Right lung (tissue), 5 donors: ENCODE results near the gene GPC6. TPM values are rescaled to one million over a fixed set of nuclear protein-coding genes. Genes with fewer than 3 reads are reported as not detected.

Source experiments
- DNase-seq, 2 donors: peaks; one replicate each; pipeline ENCODE4 v3.0.0-alpha.2; 2013
- polyA plus RNA-seq, 5 donors: library from polyadenylated mRNA; unstranded; fragments of 120-200 nt; gene quantifications; one replicate each; pipeline versions ENCODE4 v1.2.1 to v1.2.3, GENCODE V29; 2013; ENCODE audit warnings: inconsistent platforms in 1 of 5, low replicate concordance in 1 of 5; ENCODE audit not compliant: insufficient read length in 5 of 5, insufficient read depth in 1 of 5

The GPC6 gene
- polyA plus RNA-seq, 5 donors, result 13.5 to 27.1 (median 21.9) TPM

- peak; percentile 82 to 84 for DNase-seq
Observed at GRCh38 chr13:93227878-93228642, 1.5 kb downstream of the GPC6 start.

GRCh38 chr13:93228643-93228937, 2.0 kb downstream of the GPC6 start:
- no peak for DNase-seq

- no peak for DNase-seq
Observed at GRCh38 chr13:93230261-93230855, 3.8 kb downstream of the GPC6 start.

GRCh38 chr13:93231867-93232266, 5.3 kb downstream of the GPC6 start:
- no peak for DNase-seq

GRCh38 chr13:93233997-93234416, 7.4 kb downstream of the GPC6 start:
- DNase-seq, result no peak

GRCh38 chr13:93234459-93234858, 7.9 kb downstream of the GPC6 start:
- no peak for DNase-seq

GRCh38 chr13:93235258-93236015, 8.8 kb downstream of the GPC6 start:
- no peak for DNase-seq

- DNase-seq, result no peak
Observed at GRCh38 chr13:93238711-93239110, 12.1 kb downstream of the GPC6 start.

GRCh38 chr13:93243375-93244063, 16.9 kb downstream of the GPC6 start:
- no peak for DNase-seq

- peak in 1 of 2 donors; percentile 17 for DNase-seq
Observed at GRCh38 chr13:93244141-93244917, 17.7 kb downstream of the GPC6 start.

- DNase-seq, result no peak
Observed at GRCh38 chr13:93244918-93245280, 18.3 kb downstream of the GPC6 start.

GRCh38 chr13:93246069-93246468, 19.5 kb downstream of the GPC6 start:
- no peak for DNase-seq

GRCh38 chr13:93248627-93249047, 22.0 kb downstream of the GPC6 start:
- no peak for DNase-seq

GRCh38 chr13:93249364-93250306, 23.0 kb downstream of the GPC6 start:
- DNase-seq, result peak; percentile 28 to 34

- no peak for DNase-seq
Observed at GRCh38 chr13:93254775-93255174, 28.2 kb downstream of the GPC6 start.

GRCh38 chr13:93256998-93257397, 30.4 kb downstream of the GPC6 start:
- DNase-seq, result no peak

- DNase-seq, result no peak
Observed at GRCh38 chr13:93259527-93260080, 33.0 kb downstream of the GPC6 start.

GRCh38 chr13:93260591-93260990, 34.0 kb downstream of the GPC6 start:
- no peak for DNase-seq

GRCh38 chr13:93262729-93263345, 36.2 kb downstream of the GPC6 start:
- no peak for DNase-seq

GRCh38 chr13:93264876-93265275, 38.3 kb downstream of the GPC6 start:
- DNase-seq, result no peak
